ENCODE measurements around the gene UBAC1.

- TF ChIP-seq ZC3H10 (CRISPR knock-in tag; IDR thresholded peaks at IDR 0.05) (no peak), ZFP3 (CRISPR knock-in tag; IDR thresholded peaks at IDR 0.05) (no peak), OSR1 (CRISPR knock-in tag; IDR thresholded peaks at IDR 0.05) (no peak), RARB (CRISPR knock-in tag; IDR thresholded peaks at IDR 0.05) (no peak), SNAI2 (CRISPR knock-in tag; IDR thresholded peaks at IDR 0.05) (no peak), ARNTL (CRISPR knock-in tag; IDR thresholded peaks at IDR 0.05; ENCODE audit: borderline replicate concordance, low read depth) (no peak), BACH2 (CRISPR knock-in tag; IDR thresholded peaks at IDR 0.05; ENCODE audit: borderline replicate concordance) (no peak), ESRRG (CRISPR knock-in tag; IDR thresholded peaks at IDR 0.05) (no peak), TOX (CRISPR knock-in tag; IDR thresholded peaks at IDR 0.05; ENCODE audit: borderline replicate concordance) (no peak), PATZ1 (CRISPR knock-in tag; IDR thresholded peaks at IDR 0.05; ENCODE audit: borderline replicate concordance) (no peak), ZFP30 (CRISPR knock-in tag; IDR thresholded peaks at IDR 0.05) (no peak), CREB5 (CRISPR knock-in tag; IDR thresholded peaks at IDR 0.05; ENCODE audit: low read depth) (no peak), ZNF70 (CRISPR knock-in tag; IDR thresholded peaks at IDR 0.05) (no peak)
These were observed 40.1 kb downstream of the UBAC1 start for GRCh38 chr9:135920973-135921585.

Data from SK-N-SH treated with all-trans-retinoic acid at 6 μM for 48 hours (cell line).